Upper lobe of left lung (tissue), 4 donors: ENCODE measurements around the gene OLIG1.

Source experiments
- EP300 ChIP-seq, 4 donors: sonication (generic); formaldehyde crosslinking; IDR thresholded peaks; one replicate each; pipeline ENCODE4 v1.5.1; 2017; ENCODE audit warnings: antibody characterized with exemption in 4 of 4, control low read depth in 2 of 4
- POLR2A ChIP-seq, 4 donors: fragments of 450-650 bp; IDR thresholded peaks; one replicate each; pipeline ENCODE4 v1.5.1; 2016 to 2017; ENCODE audit warnings: antibody characterized with exemption in 4 of 4, mild to moderate bottlenecking in 2 of 4
- POLR2AphosphoS5 ChIP-seq, 2 donors: sonication (generic); formaldehyde crosslinking; IDR thresholded peaks; one replicate each; pipeline ENCODE4 v1.5.1; 2017; ENCODE audit warnings: antibody characterized with exemption in 2 of 2
- TF ChIP-seq, protein P1 (sequence below), 6 experiments: fragments of 450-650 bp in 4 of 6; fragments of 200-600 bp in 2 of 6; sonication (generic) in 2 of 6; IDR thresholded peaks; one replicate each; pipeline ENCODE4 v1.5.1; 2016 to 2019; ENCODE audit warnings: antibody characterized with exemption in 6 of 6

GRCh38 chr21:33028773-33029384, 41.1 kb upstream of the OLIG1 start:
- TF ChIP-seq EP300 (IDR thresholded peaks at IDR 0.05) (no peak), POLR2A (IDR thresholded peaks at IDR 0.05) (no peak), POLR2AphosphoS5 (IDR thresholded peaks at IDR 0.05) (no peak)
- TF ChIP-seq, protein P1, sequence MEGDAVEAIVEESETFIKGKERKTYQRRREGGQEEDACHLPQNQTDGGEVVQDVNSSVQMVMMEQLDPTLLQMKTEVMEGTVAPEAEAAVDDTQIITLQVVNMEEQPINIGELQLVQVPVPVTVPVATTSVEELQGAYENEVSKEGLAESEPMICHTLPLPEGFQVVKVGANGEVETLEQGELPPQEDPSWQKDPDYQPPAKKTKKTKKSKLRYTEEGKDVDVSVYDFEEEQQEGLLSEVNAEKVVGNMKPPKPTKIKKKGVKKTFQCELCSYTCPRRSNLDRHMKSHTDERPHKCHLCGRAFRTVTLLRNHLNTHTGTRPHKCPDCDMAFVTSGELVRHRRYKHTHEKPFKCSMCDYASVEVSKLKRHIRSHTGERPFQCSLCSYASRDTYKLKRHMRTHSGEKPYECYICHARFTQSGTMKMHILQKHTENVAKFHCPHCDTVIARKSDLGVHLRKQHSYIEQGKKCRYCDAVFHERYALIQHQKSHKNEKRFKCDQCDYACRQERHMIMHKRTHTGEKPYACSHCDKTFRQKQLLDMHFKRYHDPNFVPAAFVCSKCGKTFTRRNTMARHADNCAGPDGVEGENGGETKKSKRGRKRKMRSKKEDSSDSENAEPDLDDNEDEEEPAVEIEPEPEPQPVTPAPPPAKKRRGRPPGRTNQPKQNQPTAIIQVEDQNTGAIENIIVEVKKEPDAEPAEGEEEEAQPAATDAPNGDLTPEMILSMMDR (IDR thresholded peaks at IDR 0.05), result no peak
